ENCODE data around the gene SRPX.

SRPX gene

DNA sequence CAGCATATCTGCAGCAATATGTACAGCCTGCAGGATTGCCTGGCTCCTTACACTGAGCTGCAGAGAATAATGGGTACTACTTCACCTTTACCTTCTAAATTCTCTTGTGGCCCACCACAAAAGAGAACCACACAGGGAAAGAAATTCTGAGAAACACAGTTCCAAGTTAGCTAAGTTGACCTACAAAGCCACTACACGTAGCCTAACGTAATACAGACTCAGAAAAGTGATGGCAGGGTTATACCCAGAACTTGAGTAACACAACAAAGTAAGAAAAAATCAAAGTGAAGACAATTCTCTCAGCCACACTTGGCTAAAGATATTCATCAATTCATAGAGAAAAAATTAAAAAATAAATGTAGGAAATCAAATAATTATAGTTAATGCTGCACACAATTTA is 26.4 kb upstream of the SRPX start:
- TF ChIP-seq EZH2 (IDR thresholded peaks at IDR 0.05; ENCODE audit: borderline replicate concordance, low read length), result no peak
- TF ChIP-seq, protein P1, sequence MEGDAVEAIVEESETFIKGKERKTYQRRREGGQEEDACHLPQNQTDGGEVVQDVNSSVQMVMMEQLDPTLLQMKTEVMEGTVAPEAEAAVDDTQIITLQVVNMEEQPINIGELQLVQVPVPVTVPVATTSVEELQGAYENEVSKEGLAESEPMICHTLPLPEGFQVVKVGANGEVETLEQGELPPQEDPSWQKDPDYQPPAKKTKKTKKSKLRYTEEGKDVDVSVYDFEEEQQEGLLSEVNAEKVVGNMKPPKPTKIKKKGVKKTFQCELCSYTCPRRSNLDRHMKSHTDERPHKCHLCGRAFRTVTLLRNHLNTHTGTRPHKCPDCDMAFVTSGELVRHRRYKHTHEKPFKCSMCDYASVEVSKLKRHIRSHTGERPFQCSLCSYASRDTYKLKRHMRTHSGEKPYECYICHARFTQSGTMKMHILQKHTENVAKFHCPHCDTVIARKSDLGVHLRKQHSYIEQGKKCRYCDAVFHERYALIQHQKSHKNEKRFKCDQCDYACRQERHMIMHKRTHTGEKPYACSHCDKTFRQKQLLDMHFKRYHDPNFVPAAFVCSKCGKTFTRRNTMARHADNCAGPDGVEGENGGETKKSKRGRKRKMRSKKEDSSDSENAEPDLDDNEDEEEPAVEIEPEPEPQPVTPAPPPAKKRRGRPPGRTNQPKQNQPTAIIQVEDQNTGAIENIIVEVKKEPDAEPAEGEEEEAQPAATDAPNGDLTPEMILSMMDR (IDR thresholded peaks at IDR 0.05; ENCODE audit: low read length), result no peak
- no peaks in the 10 kb centered on the region for H3K27me3 ChIP-seq (ENCODE audit: insufficient read depth, low read length)

DNA sequence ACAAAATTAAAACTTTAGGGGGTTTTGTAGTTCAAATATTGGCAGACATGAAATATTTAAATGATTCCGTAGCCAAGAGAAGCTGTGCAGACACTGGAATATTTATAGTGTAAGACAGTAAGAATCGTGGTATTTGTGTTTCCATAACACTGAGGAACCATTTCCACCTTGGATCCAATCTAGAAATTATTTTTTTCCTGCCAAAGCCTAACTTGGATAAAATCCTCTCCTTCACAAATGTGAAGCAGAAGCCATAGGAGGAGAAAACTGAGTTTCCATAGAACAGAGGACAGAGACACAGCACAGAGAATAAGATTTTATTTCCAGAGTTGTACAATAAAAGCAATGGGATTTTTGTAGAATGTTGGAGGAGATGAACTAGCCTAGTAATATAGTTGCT is 19.9 kb upstream of the SRPX start:
- H3K36me3 ChIP-seq (ENCODE audit: insufficient read depth, low read length), result no peaks in the 10 kb centered on the region
- TF ChIP-seq, protein P1 (IDR thresholded peaks at IDR 0.05; ENCODE audit: low read length), result no peak
- TF ChIP-seq EZH2 (IDR thresholded peaks at IDR 0.05; ENCODE audit: borderline replicate concordance, low read length), result no peak
- no peaks in the 10 kb centered on the region for H3K79me2 ChIP-seq (ENCODE audit: insufficient read depth, low read length)

More for the DNA sequence above, 26.4 kb upstream of the SRPX start:
- Histone ChIP-seq H3K9me2 (ENCODE audit: low read depth, low read length) (no peaks in the 10 kb centered on the region), H3K27ac (ENCODE audit: low read depth, low read length, poor library complexity, severe bottlenecking) (no peak overlapping the region), H3K9ac (ENCODE audit: low read length) (no peak overlapping the region), H3K36me3 (ENCODE audit: insufficient read depth, low read length) (no peaks in the 10 kb centered on the region), H4K20me1 (ENCODE audit: insufficient read depth, low read length) (no peaks in the 10 kb centered on the region), H3K9me3 (ENCODE audit: low read length) (no peaks in the 10 kb centered on the region), H3F3A (ENCODE audit: insufficient read depth, low read length) (no peaks in the 10 kb centered on the region), H2AFZ (ENCODE audit: low read length) (no peak overlapping the region), H3K4me1 (ENCODE audit: insufficient read depth, low read length, severe bottlenecking) (no peaks in the 10 kb centered on the region), H3K79me2 (ENCODE audit: insufficient read depth, low read length) (no peaks in the 10 kb centered on the region), H3K4me3 (ENCODE audit: low read depth, low read length, poor library complexity, severe bottlenecking) (no peak overlapping the region), H3K4me2 (ENCODE audit: low read length) (no peak overlapping the region)

DNA sequence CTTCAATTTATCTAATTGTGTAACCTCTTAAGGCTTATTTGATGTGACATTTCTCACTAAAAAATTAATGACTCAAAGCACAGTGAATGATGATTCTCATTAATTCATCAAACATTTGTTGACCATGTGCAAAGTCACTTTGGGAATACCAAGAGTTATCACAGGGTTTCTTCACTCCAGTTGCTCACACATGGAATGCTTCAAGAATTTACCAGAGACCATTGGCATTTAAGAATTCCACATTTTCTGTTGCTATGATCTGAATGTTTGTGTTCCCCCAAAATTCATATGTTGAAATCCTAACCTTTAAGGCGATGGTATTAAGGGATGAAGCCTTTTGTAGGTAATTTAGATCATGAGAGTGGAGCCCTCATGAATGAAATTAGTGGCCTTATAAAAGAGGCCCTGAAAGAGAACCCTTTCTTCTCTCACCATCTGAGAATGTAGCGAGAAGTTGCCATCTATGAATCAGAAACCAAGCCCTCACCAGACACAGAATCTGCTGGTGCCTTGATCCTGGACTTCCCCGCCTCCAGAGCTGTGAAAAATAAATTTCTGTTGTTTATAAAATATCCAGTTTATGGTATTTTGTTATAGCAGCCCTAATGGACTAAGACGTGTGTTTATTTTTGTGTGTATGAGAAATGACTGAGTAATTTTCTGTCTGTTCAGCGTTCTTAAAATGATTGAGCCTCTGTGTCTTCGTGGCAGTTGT is 16.4 kb upstream of the SRPX start:
- no peak overlapping the region for H3K27ac ChIP-seq (ENCODE audit: low read depth, low read length, poor library complexity, severe bottlenecking)
- H3K79me2 ChIP-seq (ENCODE audit: insufficient read depth, low read length), result no peaks in the 10 kb centered on the region
- no peak overlapping the region for H2AFZ ChIP-seq (ENCODE audit: low read length)
- H3K4me1 ChIP-seq (ENCODE audit: insufficient read depth, low read length, severe bottlenecking), result no peaks in the 10 kb centered on the region
- H3K9ac ChIP-seq (ENCODE audit: low read length), result no peak overlapping the region
- H3K9me2 ChIP-seq (ENCODE audit: low read depth, low read length), result no peaks in the 10 kb centered on the region
- H3K36me3 ChIP-seq (ENCODE audit: insufficient read depth, low read length), result no peaks in the 10 kb centered on the region
- H3K27me3 ChIP-seq (ENCODE audit: insufficient read depth, low read length), result no peaks in the 10 kb centered on the region
- no peak overlapping the region for H3K4me2 ChIP-seq (ENCODE audit: low read length)
- H3K4me3 ChIP-seq (ENCODE audit: low read depth, low read length, poor library complexity, severe bottlenecking), result no peak overlapping the region
- no peaks in the 10 kb centered on the region for H3K9me3 ChIP-seq (ENCODE audit: low read length)
- no peaks in the 10 kb centered on the region for H4K20me1 ChIP-seq (ENCODE audit: insufficient read depth, low read length)
- TF ChIP-seq, protein P1 (IDR thresholded peaks at IDR 0.05; ENCODE audit: low read length), result no peak
- TF ChIP-seq EZH2 (IDR thresholded peaks at IDR 0.05; ENCODE audit: borderline replicate concordance, low read length), result no peak
- H3F3A ChIP-seq (ENCODE audit: insufficient read depth, low read length), result no peaks in the 10 kb centered on the region

More for the DNA sequence above, 19.9 kb upstream of the SRPX start:
- Histone ChIP-seq H3K27ac (ENCODE audit: low read depth, low read length, poor library complexity, severe bottlenecking) (no peak overlapping the region), H3K9ac (ENCODE audit: low read length) (no peak overlapping the region), H3K4me3 (ENCODE audit: low read depth, low read length, poor library complexity, severe bottlenecking) (no peak overlapping the region), H4K20me1 (ENCODE audit: insufficient read depth, low read length) (no peaks in the 10 kb centered on the region), H3F3A (ENCODE audit: insufficient read depth, low read length) (no peaks in the 10 kb centered on the region), H3K4me2 (ENCODE audit: low read length) (no peak overlapping the region), H2AFZ (ENCODE audit: low read length) (no peak overlapping the region), H3K27me3 (ENCODE audit: insufficient read depth, low read length) (no peaks in the 10 kb centered on the region), H3K9me2 (ENCODE audit: low read depth, low read length) (no peaks in the 10 kb centered on the region), H3K9me3 (ENCODE audit: low read length) (no peaks in the 10 kb centered on the region), H3K4me1 (ENCODE audit: insufficient read depth, low read length, severe bottlenecking) (no peaks in the 10 kb centered on the region)

Measured in OCI-LY1 (cell line).